HL-60/S4 treated with retinoic acid at 250 ng/mL for 4 days and 3 days (cell line): Measurements from ENCODE around the gene PPFIA1.
"Not testable (repeated sequence)": the region's sequence is repeated elsewhere in the genome, so short reads cannot be mapped to it uniquely, and the experiment has no call there.

Source experiments
- in situ Hi-C: fragments of 300-500 bp; cut with MboI; formaldehyde crosslinking; loops from 2 replicates; pipeline ENCODE4 v1.7.0; 2022; ENCODE audit warnings: low sequenced_read_pairs

The PPFIA1 gene

DNA sequence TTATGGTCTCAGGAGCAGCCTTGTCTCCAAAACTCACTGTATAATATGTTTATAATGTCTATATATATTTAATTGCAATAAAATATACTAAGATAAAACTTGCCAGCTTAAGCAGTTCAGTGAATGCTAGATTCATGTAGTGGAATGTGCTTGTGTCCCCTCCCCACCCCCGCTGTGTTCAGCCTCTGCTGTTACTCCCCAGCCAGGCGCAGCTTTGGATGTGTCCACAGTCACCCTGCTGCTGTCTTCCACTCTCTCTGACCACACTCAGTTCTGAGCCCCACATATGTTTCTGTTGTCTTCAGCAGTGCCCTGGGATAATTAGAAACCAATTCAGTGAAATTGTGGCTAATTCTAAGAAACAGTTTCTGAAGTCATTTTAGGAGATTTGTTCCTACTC, 52.2 kb downstream of the PPFIA1 start:
- in situ Hi-C loops = no loop called here

DNA sequence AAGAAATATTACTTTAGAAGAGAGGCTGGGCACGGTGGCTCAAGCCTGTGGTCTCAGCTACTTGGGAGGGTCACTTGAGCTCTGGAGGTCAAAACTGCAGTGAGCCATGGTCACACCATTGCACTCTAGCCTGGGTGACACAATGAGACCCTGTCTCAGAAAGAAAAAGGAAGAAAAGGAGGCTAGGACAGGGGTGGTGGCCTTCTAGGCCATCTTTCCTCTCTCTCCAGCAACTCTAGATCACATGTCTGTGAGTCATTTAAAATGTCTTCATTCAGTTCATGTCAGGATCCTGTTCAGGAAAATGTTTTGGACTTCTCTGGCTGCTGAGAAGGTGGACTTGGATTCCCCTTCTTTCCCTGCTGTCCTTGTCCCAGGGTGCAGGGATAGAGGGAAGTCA, 53.3 kb downstream of the PPFIA1 start:
- in situ Hi-C loops = no loop called here

DNA sequence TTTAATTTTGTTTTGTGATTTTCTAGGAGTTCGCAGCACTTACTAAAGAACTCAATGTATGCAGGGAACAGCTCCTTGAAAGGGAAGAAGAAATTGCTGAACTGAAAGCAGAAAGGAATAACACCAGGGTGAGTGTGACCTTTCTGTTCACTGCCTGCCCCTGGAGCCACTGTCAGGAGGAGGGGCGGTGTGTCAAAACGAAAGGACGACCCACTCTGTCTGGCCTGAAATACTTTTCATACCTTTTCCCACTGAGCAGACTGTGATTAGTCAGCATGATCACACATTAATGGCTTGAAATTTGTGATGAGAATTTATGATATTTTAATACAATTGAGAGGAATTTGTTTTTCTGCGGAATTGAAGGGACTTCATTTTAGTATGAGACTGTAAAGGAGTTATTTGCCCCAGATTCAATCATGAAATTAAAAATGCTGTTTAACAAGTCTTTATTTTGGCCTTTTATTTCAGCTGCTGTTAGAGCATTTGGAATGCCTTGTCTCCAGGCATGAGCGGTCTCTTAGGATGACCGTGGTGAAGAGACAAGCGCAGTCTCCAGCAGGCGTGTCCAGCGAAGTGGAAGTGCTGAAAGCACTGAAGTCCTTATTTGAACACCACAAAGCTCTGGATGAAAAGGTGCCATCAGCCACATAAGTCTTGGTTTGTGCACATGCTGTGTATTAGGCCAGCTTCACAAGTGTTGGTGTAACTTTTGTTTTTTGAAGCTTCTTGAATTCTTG, 54.1 kb downstream of the PPFIA1 start:
- in situ Hi-C loops = no loop called here

DNA sequence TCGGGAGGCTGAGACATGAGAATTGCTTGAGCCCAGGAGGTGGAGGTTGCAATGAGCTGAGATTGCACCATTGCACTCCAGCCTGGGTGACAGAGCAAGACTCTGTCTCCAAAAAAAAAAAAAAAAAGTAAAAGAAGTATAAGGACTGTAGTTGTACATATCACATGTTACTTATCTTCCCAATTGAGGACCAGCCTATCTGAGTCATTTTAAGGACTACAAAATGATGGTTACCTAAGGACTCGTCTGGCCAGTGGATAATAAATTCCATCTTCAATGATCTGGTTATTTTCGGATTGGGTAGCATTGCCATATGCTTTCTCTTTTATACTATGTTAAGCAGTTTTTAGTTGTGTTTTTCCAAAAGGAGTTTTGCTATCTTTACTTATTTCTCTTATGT, 55.3 kb downstream of the PPFIA1 start:
- in situ Hi-C loops = no loop called here

DNA sequence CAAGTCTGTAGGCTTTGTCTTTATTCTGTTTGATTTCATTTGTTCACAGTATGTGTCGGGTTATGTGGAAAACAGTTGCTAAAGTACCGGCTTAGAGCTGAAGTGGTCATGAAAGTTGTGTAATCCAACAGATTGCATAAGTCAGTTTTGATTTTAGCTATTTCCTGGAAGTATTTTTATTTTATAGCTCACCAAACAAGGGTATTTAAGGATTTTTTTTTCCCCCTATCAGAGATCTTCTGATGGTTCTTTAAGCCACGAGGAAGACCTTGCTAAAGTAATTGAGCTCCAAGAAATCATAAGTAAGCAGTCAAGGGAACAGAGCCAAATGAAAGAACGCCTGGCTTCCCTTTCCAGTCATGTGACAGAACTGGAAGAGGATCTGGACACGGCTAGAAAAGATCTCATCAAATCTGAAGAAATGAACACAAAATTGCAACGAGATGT, 55.9 kb downstream of the PPFIA1 start:
- in situ Hi-C loops = no loop called here

GRCh38 chr11:70326833-70327232, 56.3 kb downstream of the PPFIA1 start:
- in situ Hi-C loops = no loop called here

DNA sequence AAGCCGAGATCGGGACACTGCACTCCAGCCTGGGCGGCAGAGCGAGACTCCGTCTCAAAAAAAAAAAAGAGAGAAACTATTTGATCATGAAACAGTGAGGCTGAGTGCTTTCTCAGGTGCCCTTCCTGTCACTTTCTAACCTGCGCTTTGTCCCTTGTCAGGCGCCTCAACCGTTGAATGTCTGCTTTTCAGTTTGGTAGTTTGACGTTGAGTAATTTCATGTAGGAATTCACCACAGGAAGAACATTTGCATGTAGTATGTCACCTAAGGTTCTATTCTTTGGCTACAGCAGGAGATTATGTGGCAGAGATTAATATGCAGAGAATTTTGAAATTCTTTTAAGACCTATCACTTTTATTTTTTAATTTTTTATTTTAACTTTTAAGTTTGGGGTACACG, 57.2 kb downstream of the PPFIA1 start:
- in situ Hi-C loops = no loop called here

DNA sequence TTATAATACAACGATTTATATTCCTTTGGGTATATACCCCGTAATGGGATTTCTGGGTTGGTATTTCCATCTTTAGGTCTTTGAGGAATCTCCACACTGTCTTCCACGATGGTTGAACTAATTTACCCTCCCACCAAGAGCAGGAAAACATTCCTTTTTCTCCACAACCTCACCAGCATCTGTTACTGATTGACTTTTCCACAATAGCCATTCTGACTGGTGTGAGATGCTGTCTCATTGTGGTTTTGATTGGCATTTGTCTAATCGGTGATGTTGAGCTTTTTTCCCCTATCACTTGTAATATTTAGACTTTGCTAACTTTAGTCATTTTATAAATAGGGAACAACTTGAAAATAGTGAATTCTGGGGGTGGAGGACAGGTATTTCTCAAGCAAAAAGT, 58.1 kb downstream of the PPFIA1 start:
- in situ Hi-C loops = no loop called here

GRCh38 chr11:70331320-70331843, 60.9 kb downstream of the PPFIA1 start:
- in situ Hi-C loops = not testable (repeated sequence)

- in situ Hi-C loops = no loop called here
These were observed 61.4 kb downstream of the PPFIA1 start for GRCh38 chr11:70331901-70332300.

DNA sequence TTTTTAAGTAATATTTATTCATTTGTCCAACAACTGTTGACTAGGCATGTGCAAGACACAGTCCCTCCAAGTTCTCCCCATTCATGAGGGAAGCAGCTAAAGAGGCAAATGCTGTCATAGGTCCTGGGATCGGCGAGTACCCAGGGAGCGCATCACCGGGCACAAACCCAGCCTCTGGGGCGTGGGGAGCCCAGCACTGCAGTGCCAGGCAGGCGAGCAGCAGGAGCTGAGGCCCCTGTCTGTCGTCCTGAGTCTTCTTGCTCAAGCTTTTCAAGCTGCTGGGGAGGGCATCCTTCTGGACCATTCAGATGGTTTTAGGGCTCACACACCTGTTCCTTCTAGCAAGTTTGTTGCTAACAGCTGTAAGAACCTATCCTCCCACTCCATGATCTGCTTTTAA, 62.1 kb downstream of the PPFIA1 start:
- in situ Hi-C loops = no loop called here

GRCh38 chr11:70333261-70333660, 62.8 kb downstream of the PPFIA1 start:
- in situ Hi-C loops = no loop called here

DNA sequence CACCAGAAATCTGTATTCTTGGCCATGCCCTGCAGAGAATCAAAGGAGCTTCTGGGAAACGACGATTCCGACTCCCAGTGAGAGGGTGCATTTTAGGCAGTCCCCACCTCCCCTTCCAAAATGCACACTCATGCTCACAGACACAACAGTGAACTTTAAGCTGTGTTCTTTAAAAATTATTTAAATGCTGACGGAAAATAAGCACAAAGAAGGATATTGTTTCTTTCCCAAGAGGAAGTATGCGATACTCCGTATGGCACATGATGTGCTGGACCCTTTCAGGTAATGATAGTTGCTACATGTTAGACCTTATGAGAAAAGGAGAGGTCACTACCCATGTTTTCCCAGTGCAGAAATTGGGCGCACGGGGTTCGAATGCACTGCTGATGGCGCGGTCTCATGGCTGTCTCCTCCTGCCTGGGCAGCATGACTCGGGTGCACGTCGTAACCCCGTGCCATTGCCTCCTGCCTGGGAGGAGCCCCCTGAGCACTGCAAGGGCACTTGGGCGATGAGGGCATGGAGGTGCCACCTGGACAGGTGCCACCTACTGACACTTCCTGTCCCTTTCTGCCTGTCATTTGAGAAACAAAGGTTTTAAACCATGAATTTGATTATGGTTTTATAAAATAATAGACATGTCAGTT, 64.0 kb downstream of the PPFIA1 start:
- in situ Hi-C loops = no loop called here

- in situ Hi-C loops = no loop called here
These were observed 65.0 kb downstream of the PPFIA1 start for GRCh38 chr11:70335511-70335910.

DNA sequence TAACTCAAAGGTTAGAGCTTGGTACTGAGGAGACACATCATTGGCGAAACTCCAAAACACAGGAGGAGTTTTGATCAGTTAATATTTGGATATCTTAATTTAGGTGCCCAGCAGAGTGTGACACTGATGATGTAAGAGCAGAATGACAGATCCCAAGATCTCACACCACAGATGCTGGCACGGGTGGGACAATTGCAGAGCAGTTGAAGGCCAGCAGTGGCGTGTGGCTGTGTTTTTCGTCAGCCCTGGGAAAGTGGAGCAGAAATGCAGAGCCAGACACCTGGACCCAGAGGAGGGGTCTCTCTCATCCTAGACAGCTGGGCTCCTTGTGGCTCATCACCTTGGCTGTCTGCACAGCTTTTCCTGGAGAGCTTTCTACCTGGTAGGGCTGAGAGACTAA, 68.1 kb downstream of the PPFIA1 start:
- in situ Hi-C loops = no loop called here

- in situ Hi-C loops = no loop called here
These were observed 68.6 kb downstream of the PPFIA1 start for GRCh38 chr11:70339066-70339465.

- in situ Hi-C loops = no loop called here
These were observed 71.5 kb downstream of the PPFIA1 start for GRCh38 chr11:70341881-70342429.

DNA sequence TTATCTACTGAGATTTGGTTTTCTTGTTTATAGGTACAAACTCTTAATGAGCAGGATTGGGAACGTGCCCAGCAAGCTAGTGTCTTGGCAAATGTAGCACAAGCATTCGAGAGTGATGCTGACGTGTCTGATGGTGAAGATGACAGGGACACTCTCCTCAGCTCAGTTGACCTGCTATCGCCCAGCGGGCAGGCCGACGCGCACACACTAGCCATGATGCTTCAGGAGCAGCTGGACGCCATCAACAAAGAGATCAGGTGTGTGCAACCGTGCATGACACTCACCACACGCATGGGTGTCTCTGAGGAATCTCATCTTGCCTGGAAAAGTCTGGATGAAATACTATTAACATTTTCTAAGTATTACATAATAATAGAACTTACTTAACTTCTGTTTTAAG, 73.1 kb downstream of the PPFIA1 start:
- in situ Hi-C loops = no loop called here

GRCh38 chr11:70348191-70348590, 77.7 kb downstream of the PPFIA1 start:
- in situ Hi-C loops = no loop called here

DNA sequence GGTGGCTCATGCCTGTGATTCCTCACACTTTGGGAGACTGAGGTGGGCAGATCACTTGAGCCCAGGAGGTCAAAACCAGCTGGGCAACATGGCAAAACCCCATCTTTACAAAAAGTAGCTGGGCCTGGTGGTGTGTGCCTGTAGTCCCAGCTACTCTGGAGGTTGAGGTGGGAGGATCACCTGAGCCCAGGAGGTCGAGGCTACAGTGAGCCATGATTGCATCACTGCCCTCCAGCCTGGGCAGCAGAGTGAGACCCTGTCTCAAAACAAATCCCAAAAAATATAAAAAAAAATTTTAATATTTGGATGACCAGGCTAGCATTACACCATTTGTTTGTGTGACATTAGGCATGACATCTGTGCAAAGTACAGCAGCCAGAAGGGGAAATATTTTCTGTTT, 78.1 kb downstream of the PPFIA1 start:
- in situ Hi-C loops = no loop called here

GRCh38 chr11:70351646-70352045, 81.2 kb downstream of the PPFIA1 start:
- in situ Hi-C loops = no loop called here

DNA sequence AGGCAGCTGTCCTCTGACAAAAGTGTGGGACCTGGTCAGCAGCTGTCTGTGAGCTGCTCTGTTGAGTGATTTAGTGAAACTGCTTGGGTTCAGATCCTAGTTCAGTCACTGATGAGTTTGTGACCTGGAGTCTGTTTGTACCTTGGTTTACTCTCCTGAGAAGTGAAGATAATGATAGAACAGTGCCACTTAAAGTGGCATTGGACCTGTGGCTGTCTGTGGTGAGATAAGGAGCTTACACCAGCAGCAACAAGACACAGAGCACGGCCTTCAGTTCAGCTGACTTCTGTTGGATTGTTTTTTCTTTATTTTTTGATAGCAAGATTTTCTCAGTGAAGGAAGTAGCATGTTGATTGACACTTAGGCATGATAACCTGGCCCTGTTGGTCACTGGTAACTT, 81.6 kb downstream of the PPFIA1 start:
- in situ Hi-C loops = no loop called here
